HG02981 (cell line): ENCODE data around the gene SLC12A6.
"Not testable (repeated sequence)": the region's sequence is repeated elsewhere in the genome, so short reads cannot be mapped to it uniquely, and the experiment has no call there.

Experiments used
- ATAC-seq: cut with Tn5 transposase; IDR thresholded peaks from one replicate; pipeline ENCODE4 v1.9.1; 2021; ENCODE audit warnings: mild to moderate bottlenecking, moderate library complexity; ENCODE audit not compliant: unreplicated experiment

Gene SLC12A6

DNA sequence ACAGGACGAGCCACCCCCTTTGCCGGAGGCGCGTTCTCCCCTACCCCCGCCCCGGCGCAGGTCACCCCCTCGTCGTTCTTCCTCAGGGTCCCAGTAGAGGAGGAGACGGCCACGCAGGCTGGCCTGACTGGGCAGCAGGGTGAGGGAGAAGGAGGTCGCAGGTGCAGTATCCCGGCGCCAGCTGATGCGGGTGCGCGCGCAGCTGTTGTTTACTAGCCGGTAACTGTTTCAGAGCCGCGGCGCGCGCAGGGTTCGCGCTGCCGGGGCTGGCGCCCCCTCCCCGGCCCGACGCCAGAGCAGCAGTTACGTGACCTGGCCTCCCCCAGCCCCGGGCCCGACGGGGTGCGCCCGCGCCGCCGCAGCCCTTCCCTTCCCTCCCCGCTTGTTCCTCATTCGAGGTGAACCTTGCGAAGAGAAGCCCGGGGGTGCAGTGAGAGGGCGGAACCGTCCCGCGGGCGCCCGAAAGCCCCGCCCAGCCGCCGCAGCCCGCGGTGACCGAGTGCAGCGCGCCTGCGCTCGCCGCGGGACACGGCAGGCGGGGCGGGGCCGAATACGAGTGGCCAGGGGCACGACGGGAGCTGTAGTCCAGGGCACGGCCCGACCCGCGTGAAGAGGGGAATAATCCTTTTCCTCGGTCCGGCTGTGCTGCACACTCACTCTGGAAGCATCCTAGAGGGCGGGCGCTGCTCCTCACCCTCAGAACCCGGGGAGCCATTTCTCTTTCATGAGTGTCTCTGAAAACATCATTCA is at the start of gene SLC12A6:
SLC12A6 (minus strand) TSS at position 225 of the 750 bp plus-strand sequence. CDS start 1,101 bp downstream, outside the sequence.
- peak; percentile 80 for ATAC-seq

DNA sequence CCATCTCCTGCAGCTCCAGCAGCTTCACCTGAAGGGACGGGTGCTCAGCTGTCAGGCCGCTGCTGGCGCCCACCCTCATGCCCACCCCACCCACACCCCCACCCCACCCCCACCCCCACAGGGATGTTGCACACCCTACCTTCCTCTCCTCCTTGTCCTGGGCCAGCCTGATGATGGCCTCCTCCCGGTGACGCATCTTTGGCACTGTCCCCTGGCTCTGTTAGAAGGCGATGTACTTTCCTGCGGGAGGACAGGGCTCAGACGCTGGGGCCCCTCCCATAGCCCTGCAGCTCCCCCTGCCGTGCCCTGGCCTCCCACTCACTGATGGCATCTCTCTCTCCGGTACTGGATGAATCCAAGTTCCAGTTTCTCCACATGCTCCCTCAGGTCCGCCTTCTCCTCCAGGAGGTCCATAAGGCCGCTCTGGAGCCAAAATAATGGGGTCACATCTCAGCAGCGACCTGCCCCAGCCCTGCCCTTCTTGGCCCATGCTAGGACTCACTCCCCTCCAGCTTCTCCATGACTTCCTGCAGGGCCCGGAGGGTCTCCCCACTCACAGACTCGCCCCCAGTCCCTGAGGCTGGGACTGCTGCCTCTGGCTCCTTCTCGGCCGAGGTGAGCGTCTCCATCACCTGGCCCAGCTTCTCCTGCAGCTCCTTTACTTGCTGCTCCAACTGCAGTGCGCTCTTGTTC is 44.4 kb upstream of the SLC12A6 start:
- ATAC-seq: not testable (repeated sequence)

DNA sequence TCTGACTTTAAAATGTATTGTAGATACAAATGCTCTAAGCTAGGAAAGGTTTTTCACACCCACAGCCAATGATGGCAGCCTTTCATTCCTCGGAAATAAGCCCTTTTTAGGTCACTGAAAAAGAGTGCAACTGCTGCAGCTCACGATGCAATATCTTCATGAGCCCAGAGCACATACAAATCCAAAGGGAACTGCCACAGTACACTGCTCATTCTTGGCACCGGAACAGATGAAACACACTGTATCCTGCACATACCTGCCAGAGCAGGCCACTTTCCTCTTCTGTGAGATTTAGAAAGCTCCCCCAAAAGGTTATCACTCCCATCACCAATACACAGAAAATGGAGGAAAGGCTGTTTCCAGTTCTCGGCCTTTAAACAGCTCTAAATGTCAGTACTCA is 42.9 kb upstream of the SLC12A6 start:
- ATAC-seq: not testable (repeated sequence)

DNA sequence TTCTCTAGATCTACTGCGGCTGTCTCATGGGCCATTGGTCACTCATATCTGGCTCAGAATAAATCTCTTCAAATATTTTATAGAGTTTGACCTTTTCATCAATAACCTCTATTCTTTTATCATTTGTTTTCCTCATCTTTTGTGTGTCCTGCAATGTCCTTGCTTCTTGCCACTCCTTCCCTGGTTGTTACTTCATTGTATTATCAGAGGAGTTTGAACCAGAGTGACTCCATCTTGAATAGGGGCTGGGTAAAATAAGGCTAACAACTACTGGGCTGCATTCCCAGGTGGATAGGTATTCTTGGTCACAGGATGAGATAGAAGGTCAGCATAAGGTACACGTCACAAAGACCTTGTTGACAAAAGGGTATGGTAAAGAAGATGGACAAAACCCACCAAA is 39.3 kb upstream of the SLC12A6 start:
- no peak for ATAC-seq

DNA sequence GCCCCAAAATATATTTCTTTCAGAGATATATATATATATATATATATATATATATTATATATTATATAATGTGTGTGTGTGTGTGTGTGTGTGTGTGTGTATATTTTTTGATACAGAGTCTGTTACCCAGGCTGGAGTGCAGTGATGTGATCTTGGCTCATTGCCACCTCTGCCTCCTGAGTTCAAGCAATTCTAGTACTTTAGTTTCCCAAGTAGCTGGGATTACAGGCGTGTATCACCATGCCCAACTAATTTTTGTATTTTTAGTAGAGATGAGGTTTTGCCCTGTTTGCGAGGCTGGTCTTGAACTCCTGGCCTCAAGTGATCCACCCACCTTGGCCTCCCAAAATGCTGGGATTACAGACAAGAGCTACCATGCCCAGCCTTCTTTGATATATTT is 38.0 kb upstream of the SLC12A6 start:
- not testable (repeated sequence) for ATAC-seq

DNA sequence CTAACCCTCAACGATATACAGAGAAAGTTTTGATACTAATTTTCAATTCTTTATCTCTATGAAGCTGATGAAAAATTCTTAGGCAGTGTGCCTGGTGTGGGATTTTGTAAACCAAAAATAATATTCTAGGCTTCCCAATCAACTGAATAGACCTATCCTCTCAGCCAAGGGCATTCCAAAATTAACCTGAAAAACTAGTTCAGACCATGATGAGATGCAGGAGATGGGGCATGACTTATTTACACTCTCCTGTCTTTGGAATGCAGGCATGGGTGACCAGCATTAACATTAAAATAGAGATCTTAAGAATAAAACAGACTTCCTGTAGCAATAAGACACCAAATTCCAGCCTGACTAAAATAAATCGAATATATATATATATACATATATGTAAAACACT is 37.2 kb upstream of the SLC12A6 start:
- ATAC-seq: no peak

DNA sequence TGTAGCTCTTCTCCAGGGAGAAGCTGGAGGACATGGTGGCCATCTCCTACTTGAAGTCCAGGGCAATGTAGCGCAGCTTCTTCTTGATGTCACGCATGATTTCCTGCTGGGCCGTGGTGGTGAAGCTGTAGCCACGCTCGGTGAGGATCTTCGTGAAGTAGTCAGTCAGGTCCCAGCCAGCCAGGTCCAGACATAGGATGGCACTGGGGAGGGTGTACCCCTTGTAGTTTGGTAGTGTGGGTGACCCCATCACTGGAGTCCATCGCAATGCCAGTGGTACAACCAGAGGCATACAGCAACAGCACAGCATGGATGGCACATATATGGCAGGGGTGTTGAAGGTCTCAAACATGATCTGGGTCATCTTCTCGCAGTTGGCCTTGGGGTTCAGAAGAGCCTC is 36.4 kb upstream of the SLC12A6 start:
- ATAC-seq: no peak

DNA sequence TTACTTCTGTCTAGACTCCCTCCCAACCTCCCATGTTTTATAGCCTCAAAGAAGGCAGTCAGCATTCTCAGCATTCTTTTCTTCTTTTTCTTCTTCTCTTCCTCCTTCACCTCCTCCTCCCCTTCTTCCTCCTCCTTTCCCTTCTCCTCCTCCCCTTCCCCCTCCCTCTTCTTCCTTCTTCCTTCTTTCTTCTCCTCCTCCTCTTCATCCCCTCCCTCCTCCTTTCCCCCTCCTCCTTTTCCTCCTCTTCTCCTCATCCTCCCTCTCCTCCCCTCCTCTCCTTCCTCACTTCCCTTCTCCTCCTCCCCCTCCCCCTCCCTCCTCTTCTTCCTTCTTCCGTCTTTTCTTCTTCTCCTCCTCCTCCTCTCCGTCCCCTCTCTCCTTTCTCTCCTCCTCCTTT is 33.1 kb upstream of the SLC12A6 start:
- no peak for ATAC-seq

DNA sequence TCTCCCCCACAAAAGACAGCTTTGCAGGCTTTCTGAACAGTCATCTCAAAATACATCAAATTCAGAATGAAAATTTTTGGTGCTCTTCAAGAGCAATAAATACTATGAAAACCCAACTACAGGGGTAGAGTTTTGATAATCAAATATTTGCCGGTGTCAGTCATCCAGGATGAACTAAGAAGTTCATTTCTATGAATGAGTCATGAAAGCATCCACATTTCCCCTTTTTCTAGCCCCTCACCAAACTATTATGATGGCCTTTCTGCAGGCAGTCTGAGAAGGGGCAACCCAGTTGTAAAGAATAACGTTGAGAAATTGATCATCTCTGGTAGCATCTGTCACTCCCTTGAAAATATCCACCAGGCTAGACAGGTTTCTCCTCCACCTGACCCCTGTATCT is 32.5 kb upstream of the SLC12A6 start:
- no peak for ATAC-seq

DNA sequence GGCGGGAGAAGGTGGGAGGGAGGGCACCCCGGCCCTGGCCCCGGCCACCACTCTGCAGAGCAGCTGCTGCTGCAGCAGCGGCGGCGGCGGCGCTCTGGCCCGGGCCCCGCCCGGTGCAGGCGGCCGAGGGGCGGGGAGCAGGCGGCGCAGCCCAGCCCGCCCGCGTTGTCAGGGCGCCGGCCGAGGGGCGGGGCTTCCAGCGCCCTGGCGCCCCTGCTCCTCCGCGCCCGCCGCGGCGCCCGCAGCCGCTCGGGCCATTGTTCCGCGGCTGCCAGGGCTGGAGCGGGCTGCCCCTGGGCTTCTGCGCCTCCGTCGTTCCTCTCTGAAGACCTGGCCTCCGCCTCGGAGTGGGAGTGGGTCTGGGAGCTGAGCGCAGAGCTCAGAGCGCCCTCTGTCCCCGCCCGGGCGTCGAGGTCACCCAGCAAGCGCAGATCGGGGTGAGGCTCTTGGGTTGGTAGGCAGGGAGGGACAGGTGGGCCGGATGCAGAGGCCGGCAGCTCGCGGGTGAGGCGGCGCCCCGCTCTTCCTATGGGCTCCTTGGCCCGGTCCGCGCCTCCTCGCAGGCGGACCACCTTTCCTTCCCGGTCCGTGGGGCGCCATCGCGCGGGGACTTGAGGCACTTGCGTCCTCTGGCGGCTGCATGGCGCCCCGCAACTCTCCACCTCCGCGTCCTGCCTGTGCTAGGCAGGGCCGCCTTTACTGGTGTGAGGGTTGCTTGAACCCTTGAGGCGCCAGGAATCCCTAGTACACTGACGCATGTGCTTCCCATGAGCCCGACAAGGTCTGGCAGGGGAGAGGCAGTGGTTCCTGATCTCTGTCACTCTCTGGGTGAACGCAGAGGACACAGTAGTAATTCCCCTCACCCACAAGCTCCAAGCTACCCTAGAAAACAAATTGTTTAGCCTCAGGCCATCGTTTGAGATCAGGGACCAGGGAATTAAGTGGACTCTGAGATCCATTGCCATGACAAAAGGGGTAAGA is 29.8 kb upstream of the SLC12A6 start, which contains the start of gene LPCAT4:
LPCAT4 (minus strand) TSS at position 96 of the 981 bp plus-strand sequence. CDS start 96 bp downstream, outside the sequence.
- ATAC-seq: peak; percentile 82

DNA sequence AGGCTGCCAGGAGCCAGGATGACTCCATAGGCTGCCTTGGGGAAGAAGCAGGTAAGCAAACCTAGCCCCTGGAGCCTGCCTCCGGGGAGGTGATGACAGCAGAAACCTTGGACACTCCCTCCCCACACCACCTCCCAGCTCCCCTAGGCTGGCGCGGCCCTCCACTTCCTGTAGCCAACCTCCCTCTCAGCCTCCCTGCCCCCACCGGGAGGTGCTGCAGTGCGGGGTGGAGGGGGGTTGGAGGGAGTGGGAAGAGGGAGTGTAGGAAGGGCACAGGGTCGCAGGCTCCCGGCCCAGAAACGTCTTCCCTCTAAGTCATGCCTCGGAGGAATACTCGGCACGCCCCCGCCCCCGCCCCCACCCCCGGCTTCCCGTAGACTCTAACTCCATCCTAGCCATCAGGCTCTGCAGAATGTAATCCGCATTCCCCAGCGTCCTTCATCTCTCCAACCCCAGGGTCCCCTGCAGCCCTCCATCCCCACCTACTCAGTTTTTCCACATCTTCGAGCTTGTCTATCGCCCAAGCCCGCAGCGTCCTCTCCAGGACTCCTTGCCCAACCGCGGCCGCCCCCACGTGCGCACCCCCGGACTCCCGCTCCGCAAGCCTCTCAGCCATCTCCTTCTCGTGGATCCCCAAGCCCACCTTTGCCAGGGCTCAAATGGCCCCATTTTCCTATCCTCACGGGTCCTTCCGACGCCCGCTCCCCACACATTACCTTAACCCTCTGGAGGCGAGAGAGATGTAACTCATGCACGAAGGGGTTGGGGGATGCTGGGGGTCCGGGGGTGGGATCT is 28.9 kb upstream of the SLC12A6 start:
- no peak for ATAC-seq

DNA sequence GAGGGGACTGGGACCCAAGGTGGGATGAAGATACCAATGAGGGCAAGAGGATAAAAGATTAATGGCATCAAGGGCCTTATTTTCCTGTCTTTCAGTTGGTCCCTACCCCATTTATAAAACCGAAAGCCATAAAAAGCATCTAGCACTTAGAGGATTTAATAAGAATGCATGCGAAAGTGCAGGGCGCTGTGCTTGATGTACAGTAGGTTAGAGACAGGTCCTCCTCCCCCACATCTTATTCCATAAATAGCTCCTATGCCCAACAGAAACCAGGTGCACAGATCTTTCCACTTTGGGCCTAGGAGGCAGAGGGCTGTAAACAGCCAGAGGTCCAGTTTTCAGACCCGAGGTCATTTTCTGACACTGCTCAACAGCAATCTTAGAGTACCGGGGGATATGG is 28.3 kb upstream of the SLC12A6 start:
- ATAC-seq: no peak

DNA sequence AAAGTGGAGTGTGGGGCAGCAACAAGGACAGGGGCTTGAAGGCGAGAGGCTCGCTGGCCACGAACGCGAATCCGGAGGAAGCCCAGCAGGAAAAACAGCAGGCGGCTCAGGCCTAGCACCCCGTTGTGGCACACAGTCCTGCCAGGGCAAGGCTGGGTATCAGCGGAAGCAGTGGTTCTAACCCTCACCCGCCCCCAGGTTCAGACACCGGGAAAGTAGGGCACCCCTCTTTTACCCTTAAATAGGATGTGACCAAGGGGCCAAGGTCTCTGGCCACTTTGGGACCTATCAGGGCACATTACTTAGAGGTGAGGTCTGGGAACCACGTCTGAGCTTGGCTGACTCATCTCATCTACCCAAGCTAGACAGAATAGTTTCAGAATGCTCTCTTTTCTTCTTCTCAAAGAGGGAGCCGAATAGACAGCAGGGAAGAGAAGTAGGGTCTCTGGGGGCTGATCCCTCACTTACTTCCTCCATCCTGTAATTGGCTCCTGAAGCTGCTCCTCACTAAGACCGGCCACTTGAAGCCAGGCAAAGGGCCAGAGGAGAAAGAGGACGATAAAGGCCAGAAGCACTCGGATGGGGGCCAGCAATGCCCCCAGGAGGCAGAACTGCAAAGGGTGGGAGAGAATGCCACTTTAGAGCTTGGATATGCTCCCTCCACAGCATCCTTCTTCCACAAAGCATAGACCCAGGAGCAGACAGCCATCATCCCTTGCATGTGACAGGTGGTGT is 27.7 kb upstream of the SLC12A6 start:
- no peak for ATAC-seq

DNA sequence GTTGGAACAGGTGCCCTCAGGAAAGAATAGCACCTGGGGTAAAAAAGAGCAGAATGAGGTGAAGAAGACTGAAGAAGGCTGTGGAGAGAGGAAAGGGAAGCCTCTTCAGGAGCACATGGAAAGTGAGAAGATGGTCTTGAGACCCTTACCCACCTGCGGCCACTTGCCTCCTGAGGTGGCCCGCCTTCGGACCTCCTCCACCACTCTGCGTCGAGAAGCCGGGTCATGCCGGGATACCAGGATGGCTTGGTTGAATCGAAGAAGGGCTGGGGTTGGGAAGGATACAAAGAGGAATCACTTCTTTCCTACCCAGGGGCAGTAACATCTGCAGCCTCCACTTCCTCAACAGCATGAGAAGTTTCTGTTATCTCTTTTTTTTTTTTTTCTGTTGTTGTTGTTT is 26.5 kb upstream of the SLC12A6 start:
- ATAC-seq: no peak

DNA sequence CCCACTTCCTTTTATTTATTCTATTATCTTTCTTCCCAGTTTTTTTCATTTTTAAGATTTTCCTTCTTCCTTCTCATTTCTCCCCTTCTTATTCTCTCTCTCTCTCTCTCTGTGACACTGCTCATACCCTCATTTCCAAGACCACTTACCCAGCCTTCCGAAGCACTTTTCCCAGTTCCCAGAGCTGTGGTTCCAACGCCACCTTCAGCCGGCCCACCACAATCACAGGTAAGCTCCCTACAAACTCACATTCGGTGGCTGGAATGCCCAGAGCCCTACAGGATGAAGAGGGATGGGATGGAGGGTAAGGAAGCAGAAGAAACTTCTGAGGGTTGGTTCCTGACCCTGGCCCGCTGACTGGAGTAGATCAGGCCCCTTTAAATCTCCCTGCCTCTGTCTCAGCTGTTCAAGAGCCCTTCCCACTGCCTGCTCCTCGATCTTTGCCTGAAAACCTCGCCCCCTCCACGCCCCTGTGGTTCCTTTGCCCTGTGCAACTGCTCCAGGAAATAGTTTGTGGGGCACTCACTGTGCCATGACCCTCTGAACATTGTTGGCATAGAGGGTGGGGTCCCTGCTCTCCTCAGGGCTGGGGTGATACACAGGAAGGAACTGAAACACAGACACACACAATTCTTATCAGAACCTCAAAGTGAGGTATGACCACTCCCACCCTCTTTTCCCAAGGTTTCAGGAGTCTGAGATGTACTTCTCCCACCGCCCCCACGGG is 24.6 kb upstream of the SLC12A6 start:
- ATAC-seq: no peak

DNA sequence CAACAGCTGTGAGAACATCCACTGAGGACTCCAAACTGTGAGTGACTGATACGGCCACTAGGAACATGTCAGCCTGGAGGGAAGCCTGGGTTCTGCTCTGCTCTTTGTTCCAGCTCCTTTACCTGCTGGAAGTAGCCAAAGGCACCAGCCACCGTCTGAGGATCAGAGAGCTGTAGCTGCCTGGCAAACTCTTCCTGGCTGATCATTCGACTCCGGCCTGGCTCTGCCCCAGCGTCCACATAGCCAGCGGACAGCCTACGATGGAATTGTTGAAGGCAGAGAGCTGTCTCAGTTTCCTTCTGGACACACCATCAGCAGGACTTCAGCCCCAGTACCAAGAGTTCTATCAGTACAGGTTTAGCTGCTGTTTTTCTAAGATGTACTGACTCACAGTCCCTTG is 23.7 kb upstream of the SLC12A6 start:
- ATAC-seq: no peak

DNA sequence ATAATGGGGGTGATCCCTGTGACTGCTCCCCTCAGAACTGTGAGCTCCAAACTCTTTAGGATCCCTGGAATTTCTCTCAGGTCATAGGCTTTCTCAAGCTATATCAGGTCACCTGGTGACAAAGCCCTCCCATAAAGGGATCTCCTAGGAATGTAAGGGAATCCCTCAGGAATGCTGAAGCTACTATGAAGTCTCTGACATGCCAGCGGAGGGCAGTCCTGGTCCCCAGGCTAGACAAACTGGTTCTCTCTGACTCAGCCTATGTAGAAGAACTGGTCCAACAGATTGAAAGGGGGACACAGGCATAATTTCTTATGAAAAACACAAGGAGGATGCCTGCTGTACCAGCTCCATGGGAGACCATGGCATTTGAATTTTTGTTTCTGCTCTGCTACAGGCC is 22.7 kb upstream of the SLC12A6 start:
- no peak for ATAC-seq

DNA sequence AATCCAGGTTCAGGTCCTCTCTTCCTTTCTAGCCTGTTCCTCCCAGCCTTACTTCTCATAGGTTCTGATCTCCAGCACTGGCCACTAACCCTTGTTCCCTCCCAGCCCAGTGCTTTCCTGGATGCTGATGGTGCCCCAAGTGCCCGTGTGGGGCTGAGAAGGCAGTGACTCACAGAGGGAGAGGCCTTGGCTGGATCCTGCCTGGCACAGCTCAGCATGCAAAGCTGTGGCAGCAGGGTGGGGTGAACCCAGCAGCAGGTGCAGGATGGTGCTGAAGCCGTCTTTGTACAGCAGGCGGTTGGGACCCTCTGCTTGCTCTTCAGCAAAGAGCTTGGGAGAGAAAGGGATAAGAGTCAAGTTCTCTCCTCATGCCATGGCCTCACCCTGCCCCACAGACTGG is 21.8 kb upstream of the SLC12A6 start:
- ATAC-seq: no peak

DNA sequence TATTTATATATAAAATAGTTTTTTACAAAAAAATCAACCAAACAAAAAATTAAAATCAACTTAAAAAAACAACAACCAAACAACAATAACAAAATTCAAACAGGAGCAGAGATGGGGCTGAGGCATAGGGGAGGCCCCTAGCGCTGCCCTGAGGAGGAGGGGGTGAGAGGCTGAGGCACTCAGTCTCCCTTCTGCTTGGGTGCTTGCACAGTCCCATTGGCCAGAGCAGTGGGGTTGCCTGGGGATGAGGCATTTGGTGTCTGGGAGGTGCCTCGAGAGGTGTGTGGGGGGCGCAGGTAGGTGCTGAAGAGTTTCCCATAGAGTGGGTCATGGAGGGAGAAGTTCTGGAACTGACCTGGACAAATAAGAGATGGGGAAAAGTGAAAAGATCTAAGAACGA is 21.4 kb upstream of the SLC12A6 start:
- no peak for ATAC-seq
